Iris pigment epithelial cell (primary cell): ENCODE results near the gene XAGE1A.
"Not testable (repeated sequence)": the region's sequence is repeated elsewhere in the genome, so short reads cannot be mapped to it uniquely, and the experiment has no call there.

ENCODE experiments used
- DNase-seq: peaks from one replicate; pipeline ENCODE4 v3.0.0-alpha.2; 2011; ENCODE audit warnings: low read depth

Gene XAGE1A, protein sequence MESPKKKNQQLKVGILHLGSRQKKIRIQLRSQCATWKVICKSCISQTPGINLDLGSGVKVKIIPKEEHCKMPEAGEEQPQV

GRCh38 chrX:52495545-52496418, at the start of gene XAGE1A:
Gene XAGE1A, plus strand, starts transcription at chrX:52495808. Its CDS starts 1,554 bp downstream, at chrX:52497362.
- not testable (repeated sequence) for DNase-seq

GRCh38 chrX:52452031-52452430, 43.6 kb upstream of the XAGE1A start:
- DNase-seq = not testable (repeated sequence)

DNA sequence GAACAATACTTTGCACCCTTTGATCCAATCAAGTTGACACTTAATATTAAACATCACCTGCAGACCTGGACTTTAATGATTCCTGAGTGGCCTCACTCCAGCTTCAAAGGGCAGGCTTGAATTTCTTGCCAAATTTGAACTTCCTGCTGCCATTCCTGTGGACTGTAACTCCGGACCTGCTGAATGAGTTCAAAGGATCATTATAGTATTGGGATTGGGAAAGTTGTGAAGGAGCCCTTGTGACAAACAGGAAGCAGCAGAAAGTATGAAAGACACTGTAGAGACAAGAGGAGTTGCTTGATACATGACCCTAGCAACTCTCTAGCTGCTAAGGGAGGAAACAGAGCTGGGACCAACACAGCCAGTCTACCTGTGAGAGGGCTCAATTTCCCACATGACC, 24.3 kb upstream of the XAGE1A start:
- DNase-seq = not testable (repeated sequence)

GRCh38 chrX:52496419-52496772, 788 bp downstream of the XAGE1A start:
- DNase-seq = not testable (repeated sequence)

GRCh38 chrX:52501362-52501761, 5.8 kb downstream of the XAGE1A start:
- not testable (repeated sequence) for DNase-seq

- no peak for DNase-seq
Measured at GRCh38 chrX:52504551-52504950, 8.9 kb downstream of the XAGE1A start.

DNA sequence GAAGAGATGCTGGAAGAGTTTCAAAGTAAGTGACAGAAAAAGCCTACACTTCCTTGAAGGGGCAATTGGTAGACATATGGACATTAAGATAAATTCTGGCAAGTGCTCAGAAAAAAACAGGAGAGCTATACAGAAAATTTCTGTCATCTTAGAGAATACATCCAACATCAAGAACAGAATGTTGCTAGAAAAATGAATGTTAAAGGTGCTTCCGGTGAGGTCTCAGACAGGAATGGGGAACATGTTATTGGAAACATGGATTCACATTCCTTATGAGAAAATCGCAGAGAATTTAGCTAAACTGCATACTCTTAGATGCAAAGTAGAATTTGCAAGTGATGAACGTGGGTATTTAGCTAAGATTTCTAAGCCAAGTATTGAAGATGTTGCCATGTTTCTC, 11.7 kb downstream of the XAGE1A start:
- DNase-seq = no peak

GRCh38 chrX:52509916-52510315, 14.3 kb downstream of the XAGE1A start:
- no peak for DNase-seq

- not testable (repeated sequence) for DNase-seq
Measured at GRCh38 chrX:52511126-52511525, 15.5 kb downstream of the XAGE1A start.

DNA sequence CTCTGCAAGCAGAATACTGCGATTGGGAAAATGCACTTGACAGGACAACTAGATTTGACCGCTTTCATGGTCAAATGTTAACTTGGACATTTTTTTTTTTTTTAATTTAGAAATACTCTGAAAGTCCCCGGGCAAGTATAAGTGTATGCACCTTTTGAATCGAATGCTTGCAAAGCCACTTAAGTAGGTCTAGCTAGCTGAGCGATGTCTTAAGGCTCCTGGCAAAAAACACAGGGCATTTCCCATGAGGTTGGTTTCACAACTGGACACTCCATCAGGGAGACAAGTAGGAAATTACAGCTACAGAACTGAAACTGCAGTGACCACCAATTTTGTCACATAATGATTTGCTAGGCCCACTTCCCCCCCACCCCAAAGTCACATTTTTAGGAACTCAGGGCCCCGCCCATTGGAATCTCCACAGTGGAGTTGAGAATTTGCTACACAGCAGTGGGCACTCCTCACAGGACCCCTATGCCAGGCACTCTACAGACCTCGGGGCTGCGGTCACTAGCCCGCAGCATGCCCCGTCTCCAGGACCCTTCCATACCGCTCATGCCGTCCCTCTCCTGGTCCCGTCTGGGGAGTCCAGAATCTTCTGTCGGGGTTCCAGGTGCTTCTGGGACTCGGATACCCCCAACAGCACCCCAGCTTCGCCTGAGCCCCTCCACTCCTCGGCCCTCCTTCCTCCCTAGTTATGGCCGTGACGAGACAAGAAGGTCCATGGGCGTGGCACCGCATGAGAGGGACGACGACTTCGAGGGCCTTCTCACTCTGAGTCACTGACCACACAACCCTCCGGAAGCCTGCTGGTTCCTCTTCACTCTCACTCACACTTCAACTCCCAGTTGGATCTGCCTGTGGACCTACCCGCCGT, 20.7 kb downstream of the XAGE1A start:
- not testable (repeated sequence) for DNase-seq

- not testable (repeated sequence) for DNase-seq
Measured at GRCh38 chrX:52516987-52517325, 21.3 kb downstream of the XAGE1A start, which contains the start of gene XAGE1B. Gene XAGE1B, minus strand, starts transcription at chrX:52517063. Its CDS starts 1,536 bp downstream, at chrX:52515527.

GRCh38 chrX:52541051-52541450, 45.4 kb downstream of the XAGE1A start:
- not testable (repeated sequence) for DNase-seq

- no peak for DNase-seq
Measured at GRCh38 chrX:52542311-52542710, 46.7 kb downstream of the XAGE1A start.

DNA sequence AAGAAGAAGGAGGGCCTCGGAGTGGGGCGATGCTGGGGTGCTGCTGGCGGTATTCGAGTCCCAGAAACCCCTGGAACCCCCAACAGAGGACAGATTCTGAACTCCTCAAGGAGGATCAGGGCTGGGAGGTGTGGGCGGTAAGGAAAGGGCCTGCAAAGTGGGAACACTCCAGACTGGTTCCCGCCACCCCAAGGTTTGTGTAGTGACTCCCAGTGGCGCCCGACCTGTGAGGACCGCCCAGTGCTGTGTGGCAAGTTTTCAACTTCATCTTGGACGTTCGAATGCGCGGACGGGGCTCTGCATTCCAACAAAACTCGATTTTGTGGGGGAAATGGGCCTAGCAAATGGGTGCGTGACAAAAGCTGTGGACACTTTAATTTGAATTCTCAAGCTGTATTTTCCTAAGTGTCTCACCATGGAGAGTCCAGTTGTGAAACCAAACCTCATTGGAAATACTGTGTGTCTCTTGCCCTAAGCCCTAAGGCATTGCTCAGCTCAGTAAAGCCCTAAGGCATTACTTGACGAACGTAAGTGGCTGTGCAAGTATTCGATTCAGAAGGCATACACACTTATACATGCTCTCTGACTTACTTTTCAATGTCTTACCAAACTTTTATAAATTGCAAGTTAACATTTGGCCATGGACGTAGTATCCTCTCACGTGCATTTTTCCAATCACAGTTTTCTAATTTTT, 48.7 kb downstream of the XAGE1A start:
- no peak for DNase-seq

DNA sequence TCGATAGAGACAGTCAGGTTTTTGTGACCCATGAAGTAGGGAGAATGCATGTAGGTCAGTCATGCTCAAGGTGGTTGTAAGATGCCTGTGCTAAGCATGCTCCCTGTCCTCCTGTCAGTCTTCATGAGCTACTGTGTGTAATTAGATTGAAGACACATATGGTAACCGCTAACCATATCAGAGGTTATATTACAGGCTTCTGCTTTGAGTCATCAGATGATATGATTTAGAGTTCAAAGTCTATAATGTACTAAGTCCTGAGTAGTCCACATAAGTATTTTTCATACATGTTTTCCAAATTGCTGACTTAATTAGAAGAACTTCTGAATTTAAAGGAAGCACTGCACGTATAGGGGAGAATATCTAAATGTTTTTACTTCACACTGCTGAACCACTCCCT, 53.2 kb downstream of the XAGE1A start:
- not testable (repeated sequence) for DNase-seq
